Activated B cell treated with CpG ODN at 0.5 μM for 24 hours (primary cell): ENCODE measurements around the gene PRR36. TPM values are rescaled to one million over a fixed set of nuclear protein-coding genes. Genes with fewer than 3 reads are reported as not detected.

ENCODE experiments used
- ATAC-seq: fragments of 200-7000 bp; cut with Tn5 transposase; one replicate; pipeline ENCODE4 v1.10.0; 2021; ENCODE audit warnings: low read depth, mild to moderate bottlenecking, moderate library complexity
- CTCF ChIA-PET: fragments of 350-600 bp; sonication (Branson Sonifier 250); formaldehyde crosslinking; loops from one replicate; lab custom pipeline; 2021; ENCODE audit warnings: antibody characterized with exemption; lab: Charles Lee
- POLR2A ChIA-PET: fragments of 350-600 bp; sonication (Branson Sonifier 250); formaldehyde crosslinking; loops from one replicate; lab custom pipeline; 2021; ENCODE audit warnings: antibody characterized with exemption; lab: Charles Lee
- DNase-seq: peaks from one replicate; pipeline ENCODE4 v3.0.0; 2022
- H3K27ac Mint-ChIP-seq: one replicate; pipeline ENCODE4 v1.8.0; 2020; ENCODE audit warnings: mixed read lengths
- H3K27me3 Mint-ChIP-seq: one replicate; pipeline ENCODE4 v1.8.0; 2021; ENCODE audit warnings: mixed read lengths
- H3K36me3 Mint-ChIP-seq: one replicate; pipeline ENCODE4 v1.8.0; 2021; ENCODE audit warnings: low read depth, mixed read lengths
- H3K4me1 Mint-ChIP-seq: one replicate; pipeline ENCODE4 v1.8.0; 2021; ENCODE audit warnings: mixed read lengths
- H3K4me3 Mint-ChIP-seq: one replicate; pipeline ENCODE4 v1.8.0; 2020; ENCODE audit warnings: mild to moderate bottlenecking, mixed read lengths
- H3K9me3 Mint-ChIP-seq: one replicate; pipeline ENCODE4 v1.8.0; 2020; ENCODE audit warnings: mixed read lengths
- CTCF ChIP-seq: fragments of 200-600 bp; IDR thresholded peaks from one replicate; pipeline ENCODE4 v1.8.0; 2022; ENCODE audit warnings: antibody characterized with exemption, mild to moderate bottlenecking
- intact Hi-C: fragments of 100-400 bp; cut with micrococcal nuclease; formaldehyde crosslinking; loops from one replicate; pipeline ENCODE4 v1.15.1; 2024
- total RNA-seq: library from RNA; stranded (reverse); gene quantifications from 2 replicates; pipeline ENCODE4 v1.2.3, GENCODE V29; 2022

Gene PRR36
- total RNA-seq, 1 donor from 2014 or later, result not detected

- Mint-ChIP-seq H3K36me3 (no peaks in the 10 kb centered on the region), H3K27me3 (peaks cover 28% of the 10 kb centered on the region), H3K4me1 (peaks cover 38% of the 10 kb centered on the region), H3K4me3 (peak overlapping the region; percentile 81), H3K27ac (no peak overlapping the region), H3K9me3 (peaks cover 3% of the 10 kb centered on the region)
- TF ChIP-seq CTCF, result no peak
- POLR2A ChIA-PET, result interaction anchor here (1.0 to 2.2 kb wide), 7 partner anchors 17 to 167 kb away, joined by 3 to 15 read pairs (median 4); partner anchors contain the start of genes FCER2, MAP2K7, SNAPC2 and TIMM44
- ATAC-seq, result no peak
- intact Hi-C loops, result loop anchor here (2.0 kb wide), 3 partner anchors 15 to 75 kb away; partner anchors contain the start of gene TIMM44
- CTCF ChIA-PET, result interaction anchor here (0.8 to 2.2 kb wide), 9 partner anchors 32 to 300 kb away, joined by 3 to 14 read pairs (median 7); partner anchors contain the start of genes SNAPC2, STXBP2, TIMM44 and TRAPPC5
- no peak for DNase-seq
Observed at GRCh38 chr19:7868326-7868670, 5.9 kb downstream of the PRR36 start.

- CTCF ChIA-PET, result no interaction called here
Observed at GRCh38 chr19:7867092-7867844, 6.9 kb downstream of the PRR36 start.

GRCh38 chr19:7866399-7867091 is 7.6 kb downstream of the PRR36 start:
- no peak overlapping the region for H3K4me3 Mint-ChIP-seq
- ATAC-seq (no peak), DNase-seq (no peak)
- intact Hi-C loops, result no loop called here
- POLR2A ChIA-PET, result interaction anchor here (0.5 to 0.8 kb wide), 3 partner anchors 51 to 129 kb away, joined by 3 to 4 read pairs (median 4); no protein-coding TSS in a partner anchor
- peaks cover 32% of the 10 kb centered on the region for H3K4me1 Mint-ChIP-seq
- H3K27ac Mint-ChIP-seq, result no peak overlapping the region
- H3K36me3 Mint-ChIP-seq, result no peaks in the 10 kb centered on the region
- peaks cover 16% of the 10 kb centered on the region for H3K27me3 Mint-ChIP-seq
- CTCF ChIA-PET, result no interaction called here
- H3K9me3 Mint-ChIP-seq, result peaks cover 3% of the 10 kb centered on the region
- no peak for TF ChIP-seq CTCF

More at GRCh38 chr19:7867092-7867844, 6.9 kb downstream of the PRR36 start:
- Mint-ChIP-seq H3K36me3 (no peaks in the 10 kb centered on the region), H3K27ac (no peak overlapping the region), H3K4me3 (no peak overlapping the region), H3K27me3 (peaks cover 23% of the 10 kb centered on the region), H3K9me3 (peaks cover 3% of the 10 kb centered on the region), H3K4me1 (peaks cover 33% of the 10 kb centered on the region)
- DNase-seq (no peak), ATAC-seq (no peak)
- intact Hi-C loops, result no loop called here
- POLR2A ChIA-PET, result interaction anchor here (0.6 to 0.8 kb wide), 2 partner anchors 50 to 130 kb away, joined by 4 read pairs; no protein-coding TSS in a partner anchor
- no peak for TF ChIP-seq CTCF

GRCh38 chr19:7865262-7865911 is 8.8 kb downstream of the PRR36 start:
- no peak for ATAC-seq
- H3K9me3 Mint-ChIP-seq, result no peaks in the 10 kb centered on the region
- H3K36me3 Mint-ChIP-seq, result no peaks in the 10 kb centered on the region
- CTCF ChIA-PET, result no interaction called here
- no peak overlapping the region for H3K27ac Mint-ChIP-seq
- peaks cover 32% of the 10 kb centered on the region for H3K4me1 Mint-ChIP-seq
- no peak for DNase-seq
- POLR2A ChIA-PET, result no interaction called here
- no peak overlapping the region for H3K4me3 Mint-ChIP-seq
- no peak for TF ChIP-seq CTCF
- peaks cover 21% of the 10 kb centered on the region for H3K27me3 Mint-ChIP-seq
- intact Hi-C loops, result no loop called here
